K562 (cell line): ENCODE data around the gene EGFL7. TPM values are rescaled to one million over a fixed set of nuclear protein-coding genes. Genes with fewer than 3 reads are reported as not detected.

Experiments
- CBFA2T2 ChIP-seq: fragments of 450-650 bp; conservative IDR thresholded peaks from 2 replicates; pipeline ENCODE4 v1.6.1; 2017; ENCODE audit warnings: mild to moderate bottlenecking
- DNMT1 ChIP-seq: fragments of 450-650 bp; IDR thresholded peaks from 2 replicates; pipeline ENCODE4 v1.6.1; 2016; ENCODE audit warnings: antibody characterized with exemption, mild to moderate bottlenecking
- HMG20B ChIP-seq: fragments of 250-450 bp; sonication (Bioruptor Pico); IDR thresholded peaks from 2 replicates; pipeline ENCODE4 v1.5.0; 2021; ENCODE audit warnings: mild to moderate bottlenecking
- NCOA2 ChIP-seq, 2 experiments: fragments of 450-650 bp; IDR thresholded peaks; 2 replicates each; pipeline ENCODE4 v1.6.1; 2018; ENCODE audit warnings: mild to moderate bottlenecking in 2 of 2, moderate library complexity in 1 of 2; ENCODE audit not compliant: partially characterized antibody in 2 of 2
- NELFE ChIP-seq: IDR thresholded peaks from 2 replicates; pipeline ENCODE4 v1.6.1; 2011; ENCODE audit warnings: mild to moderate bottlenecking; ENCODE audit not compliant: insufficient read depth, insufficient read length
- PCBP2 ChIP-seq: fragments of 200-400 bp; formaldehyde crosslinking; IDR thresholded peaks from 2 replicates; pipeline ENCODE4 v1.6.1; 2018; ENCODE audit warnings: low read length, low read depth, mild to moderate bottlenecking, moderate library complexity; ENCODE audit not compliant: poor library complexity, severe bottlenecking
- PHB2 ChIP-seq: fragments of 450-650 bp; IDR thresholded peaks from 2 replicates; pipeline ENCODE4 v1.6.1; 2017; ENCODE audit warnings: low read depth
- POLR3A ChIP-seq: IDR thresholded peaks from 2 replicates; pipeline ENCODE4 v1.6.1; 2011; ENCODE audit warnings: borderline replicate concordance, mild to moderate bottlenecking, moderate library complexity; ENCODE audit not compliant: insufficient read length, insufficient read depth; ENCODE audit errors: extremely low read depth
- SMAD4 ChIP-seq: fragments of 250-450 bp; sonication (Bioruptor Pico); conservative IDR thresholded peaks from 2 replicates; pipeline ENCODE4 v1.8.0; 2021; ENCODE audit warnings: inconsistent platforms, mild to moderate bottlenecking, moderate library complexity
- SNRNP70 ChIP-seq: fragments of 200-400 bp; formaldehyde crosslinking; optimal IDR thresholded peaks from 2 replicates; pipeline ENCODE3; 2017; ENCODE audit warnings: low read depth, low read length
- STAT5B ChIP-seq: fragments of 250-450 bp; sonication (Bioruptor Pico); IDR thresholded peaks from 2 replicates; pipeline ENCODE4 v1.8.0; 2021; ENCODE audit warnings: mild to moderate bottlenecking, inconsistent platforms
- TAF15 ChIP-seq: fragments of 200-400 bp; formaldehyde crosslinking; IDR thresholded peaks from 2 replicates; pipeline ENCODE4 v1.6.1; 2017; ENCODE audit warnings: mild to moderate bottlenecking, low read depth, low read length, moderate library complexity
- ZNF12 ChIP-seq: sonication (generic); formaldehyde crosslinking; IDR thresholded peaks from 2 replicates; pipeline ENCODE4 v1.4.0; 2020; ENCODE audit warnings: mild to moderate bottlenecking, missing genetic modification reagents
- ZNF282 ChIP-seq: sonication (generic); formaldehyde crosslinking; IDR thresholded peaks from 2 replicates; pipeline ENCODE4 v1.8.1; 2023; ENCODE audit warnings: missing genetic modification reagents
- polyA plus RNA-seq, 8 experiments: library from polyadenylated mRNA; depleted of rRNA in 4 of 8; stranded (reverse) in 5 of 8; unstranded in 3 of 8; fragments of >200 nt; fragmentation: Nextera tagmentation in 2 of 8; fragmentation: Illumina TruSeq in 1 of 8; extraction: Ambion mirVana in 2 of 8; extraction: Trizol in 1 of 8; gene quantifications; 2 replicates each; pipeline versions ENCODE4 v1.2.1 to v1.2.3, GENCODE V29; 2011 to 2014; ENCODE audit warnings: inconsistent platforms in 1 of 8, missing spikeins in 1 of 8
- total RNA-seq, 7 experiments: library from RNA; depleted of rRNA in 6 of 7; stranded (reverse); fragments of >200 nt in 6 of 7; fragmentation: Illumina TruSeq in 2 of 7; extraction: Trizol in 2 of 7; gene quantifications; 2 replicates each; pipeline versions ENCODE4 v1.2.1 to v1.2.3, GENCODE V29; 2011 to 2021; ENCODE audit warnings: low replicate concordance in 1 of 7
- TF ChIP-seq, protein P1 (sequence below): sonication (generic); formaldehyde crosslinking; IDR thresholded peaks from 2 replicates; pipeline ENCODE4 v1.8.0; 2022; ENCODE audit warnings: mild to moderate bottlenecking, missing genetic modification reagents
- TF ChIP-seq, protein P2 (sequence below), 2 experiments: IDR thresholded peaks in 1 of 2; conservative IDR thresholded peaks in 1 of 2; 2 replicates each; pipeline ENCODE4 v1.6.1; 2016; ENCODE audit warnings: low read depth in 2 of 2, mild to moderate bottlenecking in 1 of 2, missing compliant biosample characterization in 1 of 2, missing genetic modification characterization in 1 of 2, moderate library complexity in 1 of 2
- TF ChIP-seq, protein P3 (sequence below): sonication (generic); formaldehyde crosslinking; IDR thresholded peaks from 2 replicates; pipeline ENCODE4 v1.8.0; 2022; ENCODE audit warnings: mild to moderate bottlenecking, missing genetic modification reagents

EGFL7 gene
- total and polyA plus RNA-seq, 9 of the 15 experiments (the other 6 are each of a cell fraction or from before 2014, with no cell fraction given): 1.5 to 286 (median 55.5) TPM

DNA sequence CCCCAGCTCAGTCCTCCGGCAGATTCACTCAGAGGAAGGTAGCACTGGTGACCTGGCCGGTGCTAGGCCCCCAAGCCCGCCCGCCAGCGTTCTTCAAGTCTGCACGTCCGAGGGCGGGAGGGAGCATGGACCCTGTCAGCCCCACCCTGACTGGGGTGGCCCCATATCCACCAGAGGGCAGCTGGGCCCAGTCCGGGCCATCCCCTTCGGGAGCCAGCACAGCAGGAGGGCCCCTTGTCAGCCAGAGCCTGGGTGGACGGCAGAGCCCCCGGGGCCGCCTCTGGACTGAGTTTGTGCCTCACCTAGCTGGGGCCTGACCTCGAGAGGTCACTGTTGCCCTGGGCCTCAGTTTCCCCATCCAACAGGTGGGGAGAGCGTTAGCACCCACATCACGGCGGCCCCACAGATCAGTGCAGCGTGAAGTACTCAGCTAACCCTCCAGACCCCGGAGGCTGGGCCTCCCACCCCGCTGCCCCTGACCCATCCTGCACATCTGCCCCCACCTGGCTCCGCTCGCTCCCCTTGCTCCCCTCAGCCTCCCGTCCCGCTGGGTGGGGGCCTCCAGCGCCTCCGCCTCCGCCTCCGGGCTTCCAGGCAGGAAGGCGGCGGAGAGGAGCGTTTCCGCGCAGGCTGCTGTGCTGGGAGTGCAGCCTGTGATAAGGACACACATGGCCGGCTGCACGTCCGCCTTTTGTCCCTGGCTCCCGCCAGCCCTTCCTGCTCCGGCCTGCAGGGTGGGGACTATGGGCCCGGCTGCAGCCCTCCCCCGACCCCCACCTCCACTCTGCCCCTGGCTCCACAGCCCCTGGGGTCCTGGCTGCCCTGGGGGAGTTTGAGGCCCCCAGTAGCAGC, 16.6 kb upstream of the EGFL7 start (continued):
- no peak for TF ChIP-seq NELFE
- TF ChIP-seq, protein P1, sequence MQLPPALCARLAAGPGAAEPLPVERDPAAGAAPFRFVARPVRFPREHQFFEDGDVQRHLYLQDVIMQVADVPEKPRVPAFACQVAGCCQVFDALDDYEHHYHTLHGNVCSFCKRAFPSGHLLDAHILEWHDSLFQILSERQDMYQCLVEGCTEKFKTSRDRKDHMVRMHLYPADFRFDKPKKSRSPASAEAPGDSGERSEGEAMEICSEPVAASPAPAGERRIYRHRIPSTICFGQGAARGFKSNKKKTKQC (CRISPR knock-in tag): no peak
- TF ChIP-seq DNMT1: no peak
- no peak for TF ChIP-seq PCBP2
- TF ChIP-seq NCOA2 (IDR thresholded peaks at IDR 0.05; ENCODE audit: partially characterized antibody in 2 of 2): no peak
- peak; percentile 49; the same call in 1 of the 2 replicates for TF ChIP-seq SMAD4 (CRISPR knock-in tag)
- no peak for TF ChIP-seq PHB2
- no peak for TF ChIP-seq POLR3A
- TF ChIP-seq ZNF282: no peak
- TF ChIP-seq, protein P2, sequence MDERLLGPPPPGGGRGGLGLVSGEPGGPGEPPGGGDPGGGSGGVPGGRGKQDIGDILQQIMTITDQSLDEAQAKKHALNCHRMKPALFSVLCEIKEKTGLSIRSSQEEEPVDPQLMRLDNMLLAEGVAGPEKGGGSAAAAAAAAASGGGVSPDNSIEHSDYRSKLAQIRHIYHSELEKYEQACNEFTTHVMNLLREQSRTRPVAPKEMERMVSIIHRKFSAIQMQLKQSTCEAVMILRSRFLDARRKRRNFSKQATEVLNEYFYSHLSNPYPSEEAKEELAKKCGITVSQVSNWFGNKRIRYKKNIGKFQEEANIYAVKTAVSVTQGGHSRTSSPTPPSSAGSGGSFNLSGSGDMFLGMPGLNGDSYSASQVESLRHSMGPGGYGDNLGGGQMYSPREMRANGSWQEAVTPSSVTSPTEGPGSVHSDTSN (CRISPR knock-in tag; IDR thresholded peaks at IDR 0.05; ENCODE audit: low read depth): no peak
- TF ChIP-seq, protein P2 (tag; conservative IDR thresholded peaks at IDR 0.05; ENCODE audit: low read depth): no peak
- no peak for TF ChIP-seq SNRNP70
- TF ChIP-seq CBFA2T2: peak; percentile 74
- no peak for TF ChIP-seq HMG20B (CRISPR knock-in tag)
- no peak; the same call in 1 of the 2 replicates for TF ChIP-seq ZNF12 (CRISPR knock-in tag)
- TF ChIP-seq, protein P3, sequence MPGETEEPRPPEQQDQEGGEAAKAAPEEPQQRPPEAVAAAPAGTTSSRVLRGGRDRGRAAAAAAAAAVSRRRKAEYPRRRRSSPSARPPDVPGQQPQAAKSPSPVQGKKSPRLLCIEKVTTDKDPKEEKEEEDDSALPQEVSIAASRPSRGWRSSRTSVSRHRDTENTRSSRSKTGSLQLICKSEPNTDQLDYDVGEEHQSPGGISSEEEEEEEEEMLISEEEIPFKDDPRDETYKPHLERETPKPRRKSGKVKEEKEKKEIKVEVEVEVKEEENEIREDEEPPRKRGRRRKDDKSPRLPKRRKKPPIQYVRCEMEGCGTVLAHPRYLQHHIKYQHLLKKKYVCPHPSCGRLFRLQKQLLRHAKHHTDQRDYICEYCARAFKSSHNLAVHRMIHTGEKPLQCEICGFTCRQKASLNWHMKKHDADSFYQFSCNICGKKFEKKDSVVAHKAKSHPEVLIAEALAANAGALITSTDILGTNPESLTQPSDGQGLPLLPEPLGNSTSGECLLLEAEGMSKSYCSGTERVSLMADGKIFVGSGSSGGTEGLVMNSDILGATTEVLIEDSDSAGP: no peak
- no peak for TF ChIP-seq TAF15
- no peak for TF ChIP-seq STAT5B (CRISPR knock-in tag)
